IPS-15b (cell line): Measurements from ENCODE around the gene S100Z.

ENCODE experiments used
- H3K27me3 ChIP-seq: one replicate; pipeline ENCODE4 v1.6.1; 2013; ENCODE audit warnings: low read length; ENCODE audit not compliant: control insufficient read depth, insufficient read depth
- H3K36me3 ChIP-seq: one replicate; pipeline ENCODE4 v1.6.1; 2013; ENCODE audit warnings: low read length; ENCODE audit not compliant: control insufficient read depth, insufficient read depth
- H3K4me1 ChIP-seq: one replicate; pipeline ENCODE4 v1.6.1; 2013; ENCODE audit warnings: mild to moderate bottlenecking, low read length; ENCODE audit not compliant: control insufficient read depth, insufficient read depth
- H3K4me3 ChIP-seq: one replicate; pipeline ENCODE4 v1.5.1; 2013; ENCODE audit warnings: low read depth, low read length
- H3K9ac ChIP-seq: one replicate; pipeline ENCODE4 v1.6.1; 2013; ENCODE audit warnings: low read depth, mild to moderate bottlenecking, low read length
- H3K9me3 ChIP-seq: one replicate; pipeline ENCODE4 v1.6.1; 2013; ENCODE audit warnings: mild to moderate bottlenecking, low read length; ENCODE audit not compliant: control insufficient read depth, insufficient read depth

The S100Z gene

GRCh38 chr5:76964060-76964459, 114.2 kb downstream of the S100Z start:
- Histone ChIP-seq H3K9me3 (no peaks in the 10 kb centered on the region), H3K4me1 (peaks cover 3% of the 10 kb centered on the region), H3K36me3 (no peaks in the 10 kb centered on the region), H3K9ac (no peak overlapping the region), H3K27me3 (no peaks in the 10 kb centered on the region), H3K4me3 (no peak overlapping the region)
